Activated CD4-positive, alpha-beta T cell treated with anti-CD3 and anti-CD28 coated beads for 4 hours (primary cell): Measurements from ENCODE around the gene SERTAD1.

Source experiments
- DNase-seq, 2 donors: peaks; one replicate each; pipeline ENCODE4 v3.0.0-alpha.2; 2020

The SERTAD1 gene

GRCh38 chr19:40374084-40374483, 51.7 kb downstream of the SERTAD1 start:
- no peak for DNase-seq

GRCh38 chr19:40371802-40372122, 54.0 kb downstream of the SERTAD1 start:
- DNase-seq: no peak
